ENCODE results near the gene GPR25.

Gene GPR25

GRCh38 chr1:200873671-200874397 is 1.1 kb downstream of the GPR25 start:
- DNase-seq (ENCODE audit: low read depth), result no peak

- no peak for DNase-seq (ENCODE audit: low read depth)
Measured at GRCh38 chr1:200874694-200875093, 1.9 kb downstream of the GPR25 start.

- DNase-seq (ENCODE audit: low read depth), result no peak
Measured at GRCh38 chr1:200875416-200875815, 2.6 kb downstream of the GPR25 start.

GRCh38 chr1:200877010-200877409 is 4.2 kb downstream of the GPR25 start:
- no peak for DNase-seq (ENCODE audit: low read depth)

- no peak for DNase-seq (ENCODE audit: low read depth)
Measured at GRCh38 chr1:200877839-200878551, 5.2 kb downstream of the GPR25 start.

GRCh38 chr1:200880212-200880611 is 7.4 kb downstream of the GPR25 start:
- no peak for DNase-seq (ENCODE audit: low read depth)

GRCh38 chr1:200883118-200883517 is 10.3 kb downstream of the GPR25 start:
- DNase-seq (ENCODE audit: low read depth), result no peak

- no peak for DNase-seq (ENCODE audit: low read depth)
Measured at GRCh38 chr1:200885623-200886402, 13.0 kb downstream of the GPR25 start.

- DNase-seq (ENCODE audit: low read depth), result no peak
Measured at GRCh38 chr1:200886594-200886993, 13.8 kb downstream of the GPR25 start.

GRCh38 chr1:200887036-200887435 is 14.3 kb downstream of the GPR25 start:
- DNase-seq (ENCODE audit: low read depth), result no peak

- no peak for DNase-seq (ENCODE audit: low read depth)
Measured at GRCh38 chr1:200887772-200888348, 15.1 kb downstream of the GPR25 start.

GRCh38 chr1:200888349-200888838 is 15.6 kb downstream of the GPR25 start:
- DNase-seq (ENCODE audit: low read depth), result peak; percentile 54

GRCh38 chr1:200889571-200889970 is 16.8 kb downstream of the GPR25 start:
- DNase-seq (ENCODE audit: low read depth), result no peak

- no peak for DNase-seq (ENCODE audit: low read depth)
Measured at GRCh38 chr1:200890027-200890426, 17.2 kb downstream of the GPR25 start.

GRCh38 chr1:200890818-200891773 is 18.3 kb downstream of the GPR25 start:
- no peak for DNase-seq (ENCODE audit: low read depth)

- DNase-seq (ENCODE audit: low read depth), result no peak
Measured at GRCh38 chr1:200891774-200892157, 19.0 kb downstream of the GPR25 start.

GRCh38 chr1:200892546-200892945 is 19.8 kb downstream of the GPR25 start:
- DNase-seq (ENCODE audit: low read depth), result no peak

- no peak for DNase-seq (ENCODE audit: low read depth)
Measured at GRCh38 chr1:200892958-200893357, 20.2 kb downstream of the GPR25 start.

GRCh38 chr1:200893411-200893901 is 20.7 kb downstream of the GPR25 start:
- DNase-seq (ENCODE audit: low read depth), result no peak

- DNase-seq (ENCODE audit: low read depth), result no peak
Measured at GRCh38 chr1:200894712-200895442, 22.1 kb downstream of the GPR25 start, which contains the start of gene INAVA. INAVA (plus strand) TSS chr1:200894900; CDS start chr1:200898401, 3,501 bp downstream.
